Suppressor macrophage treated with lipopolysaccharide for 4 hours (primary cell): ENCODE measurements around the gene PNMA8B.

ENCODE experiments used
- DNase-seq: peaks from one replicate; pipeline ENCODE4 v3.0.0-alpha.2; 2020

PNMA8B gene

GRCh38 chr19:46486358-46486757 is 9.3 kb downstream of the PNMA8B start:
- DNase-seq: no peak

- no peak for DNase-seq
Measured at GRCh38 chr19:46484656-46485055, 11.0 kb downstream of the PNMA8B start.

- no peak for DNase-seq
Measured at GRCh38 chr19:46482631-46483030, 13.0 kb downstream of the PNMA8B start.

GRCh38 chr19:46481947-46482346 is 13.7 kb downstream of the PNMA8B start:
- no peak for DNase-seq

GRCh38 chr19:46481223-46481848 is 14.3 kb downstream of the PNMA8B start:
- DNase-seq: no peak

- DNase-seq: no peak
Measured at GRCh38 chr19:46480415-46480814, 15.3 kb downstream of the PNMA8B start.

GRCh38 chr19:46478356-46478986 is 17.2 kb downstream of the PNMA8B start:
- no peak for DNase-seq

GRCh38 chr19:46475986-46476385 is 19.7 kb downstream of the PNMA8B start:
- DNase-seq: no peak

GRCh38 chr19:46474211-46474610 is 21.5 kb downstream of the PNMA8B start:
- DNase-seq: no peak

GRCh38 chr19:46472592-46472991 is 23.1 kb downstream of the PNMA8B start:
- DNase-seq: no peak

GRCh38 chr19:46471811-46472543 is 23.7 kb downstream of the PNMA8B start:
- DNase-seq: no peak

- peak; percentile 27 for DNase-seq
Measured at GRCh38 chr19:46471116-46471733, 24.4 kb downstream of the PNMA8B start, which contains the start of gene PNMA8A. TSS of gene PNMA8A (minus strand) at chr19:46471563. CDS start at chr19:46471035, 528 bp downstream.

- DNase-seq: no peak
Measured at GRCh38 chr19:46470376-46470775, 25.3 kb downstream of the PNMA8B start.

GRCh38 chr19:46469541-46470185 is 26.0 kb downstream of the PNMA8B start:
- DNase-seq: no peak

GRCh38 chr19:46466536-46467196 is 29.0 kb downstream of the PNMA8B start:
- DNase-seq: no peak

GRCh38 chr19:46463516-46463915 is 32.2 kb downstream of the PNMA8B start:
- DNase-seq: no peak

- no peak for DNase-seq
Measured at GRCh38 chr19:46461537-46461936, 34.1 kb downstream of the PNMA8B start.

GRCh38 chr19:46460981-46461380 is 34.7 kb downstream of the PNMA8B start:
- DNase-seq: no peak

GRCh38 chr19:46460055-46460454 is 35.6 kb downstream of the PNMA8B start:
- no peak for DNase-seq

GRCh38 chr19:46456930-46457329 is 38.7 kb downstream of the PNMA8B start:
- DNase-seq: no peak

GRCh38 chr19:46454244-46454643 is 41.4 kb downstream of the PNMA8B start:
- DNase-seq: no peak

GRCh38 chr19:46453661-46454060 is 42.0 kb downstream of the PNMA8B start:
- DNase-seq: no peak

- no peak for DNase-seq
Measured at GRCh38 chr19:46452186-46452585, 43.5 kb downstream of the PNMA8B start.
